PC-3 (cell line): ENCODE data around the gene PPP1R12A. TPM values are rescaled to one million over a fixed set of nuclear protein-coding genes. Genes with fewer than 3 reads are reported as not detected.

ENCODE experiments used
- ATAC-seq: fragments of 200-7000 bp; cut with Tn5 transposase; 2 replicates; pipeline ENCODE4 v1.9.1; 2020; ENCODE audit warnings: mild to moderate bottlenecking, moderate library complexity
- BruUV-seq: library from RNA; stranded (reverse); fragments of 400-500 nt; replicated peaks from 2 replicates; lab custom pipeline; 2021; lab: Mats Ljungman, UMichigan
- CTCF ChIA-PET: fragments of 300-600 bp; sonication (Branson Sonifier 250); formaldehyde crosslinking; loops from one replicate; lab custom pipeline; 2022; ENCODE audit warnings: antibody characterized with exemption; lab: Charles Lee
- POLR2A ChIA-PET: fragments of 300-600 bp; sonication (Branson Sonifier 250); formaldehyde crosslinking; loops from one replicate; lab custom pipeline; 2022; ENCODE audit warnings: antibody characterized with exemption; ENCODE audit not compliant: unreplicated experiment; lab: Charles Lee
- DNase-seq: peaks from one replicate; pipeline ENCODE4 v3.0.0-alpha.2; 2015
- H2AFZ ChIP-seq: fragments of 300-600 bp; sonication (generic); 2 replicates; pipeline ENCODE4 v1.6.0; 2016; ENCODE audit warnings: antibody characterized with exemption, low read length
- H3F3A ChIP-seq: fragments of 300-600 bp; sonication (generic); one replicate; pipeline ENCODE4 v1.6.0; 2017; ENCODE audit warnings: antibody characterized with exemption, low read length, control low read depth, mild to moderate bottlenecking; ENCODE audit not compliant: unreplicated experiment
- H3K27ac ChIP-seq: fragments of 300-600 bp; sonication (generic); 2 replicates; pipeline ENCODE4 v1.5.1; 2016; ENCODE audit warnings: mild to moderate bottlenecking, low read length
- H3K27me3 ChIP-seq: fragments of 300-600 bp; sonication (generic); 2 replicates; pipeline ENCODE4 v1.6.1; 2016; ENCODE audit warnings: low read length, mixed read lengths
- H3K36me3 ChIP-seq: fragments of 300-600 bp; sonication (generic); 2 replicates; pipeline ENCODE4 v1.6.1; 2016; ENCODE audit warnings: low read depth, mixed run types, low read length, mixed read lengths
- H3K4me1 ChIP-seq: fragments of 300-600 bp; sonication (generic); 2 replicates; pipeline ENCODE4 v1.5.1; 2016; ENCODE audit warnings: low read length; ENCODE audit not compliant: insufficient read depth
- H3K4me2 ChIP-seq: fragments of 300-600 bp; sonication (generic); 2 replicates; pipeline ENCODE4 v1.6.0; 2016; ENCODE audit warnings: low read length
- H3K4me3 ChIP-seq: fragments of 300-600 bp; sonication (generic); 2 replicates; pipeline ENCODE4 v1.5.1; 2016; ENCODE audit warnings: mild to moderate bottlenecking, low read length, mixed read lengths
- H3K79me2 ChIP-seq: fragments of 300-600 bp; sonication (generic); 2 replicates; pipeline ENCODE4 v1.6.1; 2017; ENCODE audit warnings: low read length, mixed read lengths
- H3K9ac ChIP-seq: fragments of 300-600 bp; sonication (generic); 2 replicates; pipeline ENCODE4 v1.6.0; 2016; ENCODE audit warnings: mild to moderate bottlenecking, low read length
- H3K9me2 ChIP-seq: fragments of 300-600 bp; sonication (generic); replicated peaks from 2 replicates; pipeline ENCODE4 v1.6.1; 2016; ENCODE audit warnings: mixed run types, low read length, mixed read lengths
- H3K9me3 ChIP-seq: fragments of 300-600 bp; sonication (generic); 2 replicates; pipeline ENCODE4 v1.6.1; 2016; ENCODE audit warnings: low read length, mixed read lengths
- H4K20me1 ChIP-seq: fragments of 300-600 bp; sonication (generic); 2 replicates; pipeline ENCODE4 v1.6.1; 2016; ENCODE audit warnings: low read length, mixed read lengths
- EZH2 ChIP-seq: fragments of 300-600 bp; sonication (generic); IDR thresholded peaks from one replicate; pipeline ENCODE4 v1.6.1; 2017; ENCODE audit warnings: antibody characterized with exemption, mild to moderate bottlenecking, low read length; ENCODE audit not compliant: unreplicated experiment
- EZH2phosphoT487 ChIP-seq: fragments of 300-600 bp; sonication (generic); IDR thresholded peaks from 2 replicates; pipeline ENCODE4 v1.6.1; 2018; ENCODE audit warnings: mild to moderate bottlenecking, antibody characterized with exemption, low read length, borderline replicate concordance
- intact Hi-C: fragments of 100-400 bp; cut with micrococcal nuclease; formaldehyde crosslinking; loops from 2 replicates; pipeline ENCODE4 v1.9.0; 2023
- total RNA-seq: library from RNA; depleted of rRNA; stranded (reverse); fragments of >200 nt; gene quantifications from 2 replicates; pipeline ENCODE4 v1.2.3, GENCODE V29; 2014
- TF ChIP-seq, protein P1 (sequence below): fragments of 300-600 bp; sonication (generic); conservative IDR thresholded peaks from 2 replicates; pipeline ENCODE4 v1.5.1; 2017; ENCODE audit warnings: antibody characterized with exemption, low read depth, mild to moderate bottlenecking, low read length

PPP1R12A gene
- total RNA-seq, 1 experiment from 2014 or later = 43.2 TPM

DNA sequence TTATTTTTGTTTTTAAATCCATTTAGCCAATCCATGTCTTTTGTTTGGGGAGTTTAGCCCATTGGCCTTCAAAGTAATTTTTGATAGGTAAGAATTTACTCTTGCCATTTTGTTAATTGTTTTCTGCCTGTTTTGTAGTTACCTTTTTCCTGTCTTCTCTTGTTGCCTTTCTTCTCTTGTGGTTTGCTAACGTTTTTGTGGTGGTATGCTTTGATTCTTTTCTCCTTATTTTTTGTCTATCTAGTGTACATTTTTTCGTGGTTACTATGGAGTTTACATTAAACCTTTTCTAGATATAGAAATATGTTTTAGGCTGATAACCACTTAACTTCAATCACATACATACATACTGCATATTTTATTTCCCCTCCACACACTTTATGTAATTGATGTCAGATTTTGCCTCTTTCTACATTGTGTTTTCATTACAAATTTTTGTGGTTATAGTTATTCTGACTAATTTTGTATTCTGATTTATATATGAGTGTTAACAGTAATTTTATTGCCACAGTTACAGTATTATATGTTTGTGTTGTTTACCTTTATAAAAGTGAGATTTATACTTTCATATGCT is 19.2 kb upstream of the PPP1R12A start:
- ChIA-PET CTCF (no interaction called here), POLR2A (no interaction called here)
- H3K4me1 ChIP-seq = no peaks in the 10 kb centered on the region
- H3K79me2 ChIP-seq = no peaks in the 10 kb centered on the region
- DNase-seq (no peak), ATAC-seq (no peak)
- TF ChIP-seq, protein P1, sequence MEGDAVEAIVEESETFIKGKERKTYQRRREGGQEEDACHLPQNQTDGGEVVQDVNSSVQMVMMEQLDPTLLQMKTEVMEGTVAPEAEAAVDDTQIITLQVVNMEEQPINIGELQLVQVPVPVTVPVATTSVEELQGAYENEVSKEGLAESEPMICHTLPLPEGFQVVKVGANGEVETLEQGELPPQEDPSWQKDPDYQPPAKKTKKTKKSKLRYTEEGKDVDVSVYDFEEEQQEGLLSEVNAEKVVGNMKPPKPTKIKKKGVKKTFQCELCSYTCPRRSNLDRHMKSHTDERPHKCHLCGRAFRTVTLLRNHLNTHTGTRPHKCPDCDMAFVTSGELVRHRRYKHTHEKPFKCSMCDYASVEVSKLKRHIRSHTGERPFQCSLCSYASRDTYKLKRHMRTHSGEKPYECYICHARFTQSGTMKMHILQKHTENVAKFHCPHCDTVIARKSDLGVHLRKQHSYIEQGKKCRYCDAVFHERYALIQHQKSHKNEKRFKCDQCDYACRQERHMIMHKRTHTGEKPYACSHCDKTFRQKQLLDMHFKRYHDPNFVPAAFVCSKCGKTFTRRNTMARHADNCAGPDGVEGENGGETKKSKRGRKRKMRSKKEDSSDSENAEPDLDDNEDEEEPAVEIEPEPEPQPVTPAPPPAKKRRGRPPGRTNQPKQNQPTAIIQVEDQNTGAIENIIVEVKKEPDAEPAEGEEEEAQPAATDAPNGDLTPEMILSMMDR = no peak
- TF ChIP-seq EZH2 (no peak), EZH2phosphoT487 (no peak)
- H3K4me3 ChIP-seq = no peak overlapping the region
- H3K9ac ChIP-seq = no peak overlapping the region
- no peak overlapping the region for H3K4me2 ChIP-seq
- H3F3A ChIP-seq = no peaks in the 10 kb centered on the region
- intact Hi-C loops = no loop called here
- no peaks in the 10 kb centered on the region for H3K9me3 ChIP-seq
- no peaks in the 10 kb centered on the region for H3K27me3 ChIP-seq
- no peak overlapping the region for H3K27ac ChIP-seq
- no peak overlapping the region for H2AFZ ChIP-seq
- BruUV-seq = no TSS peak
- H3K9me2 ChIP-seq = no peaks in the 10 kb centered on the region
- no peaks in the 10 kb centered on the region for H4K20me1 ChIP-seq
- H3K36me3 ChIP-seq = no peaks in the 10 kb centered on the region

DNA sequence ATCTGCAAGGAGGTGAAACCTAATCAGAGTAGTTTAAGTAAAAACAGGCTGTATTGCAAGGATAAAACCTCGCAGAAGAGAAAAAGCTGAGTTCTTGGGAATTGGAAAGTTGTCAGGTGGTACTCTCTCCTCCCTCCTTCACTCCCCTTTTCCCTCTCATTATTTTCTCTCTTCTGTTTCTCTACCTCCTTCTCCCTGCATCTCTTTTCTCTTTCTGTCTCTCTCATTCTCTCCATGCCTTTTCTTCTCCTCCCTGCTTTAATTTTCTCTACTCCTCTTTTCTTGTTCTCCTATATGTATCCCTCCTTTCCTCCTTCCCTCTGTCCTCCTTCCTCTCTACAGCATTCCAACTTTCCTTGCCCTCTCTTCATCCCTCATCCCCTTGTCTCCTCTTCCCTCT is 14.2 kb upstream of the PPP1R12A start:
- BruUV-seq = no TSS peak
- POLR2A ChIA-PET = no interaction called here
- H2AFZ ChIP-seq = no peak overlapping the region
- H3K4me3 ChIP-seq = no peak overlapping the region
- intact Hi-C loops = no loop called here
- no peaks in the 10 kb centered on the region for H3K79me2 ChIP-seq
- no peaks in the 10 kb centered on the region for H3K27me3 ChIP-seq
- no peaks in the 10 kb centered on the region for H3F3A ChIP-seq
- ATAC-seq = no peak
- no peak overlapping the region for H3K4me2 ChIP-seq
- no peaks in the 10 kb centered on the region for H4K20me1 ChIP-seq
- CTCF ChIA-PET = no interaction called here
- no peaks in the 10 kb centered on the region for H3K9me3 ChIP-seq
- H3K27ac ChIP-seq = no peak overlapping the region
- no peak for TF ChIP-seq EZH2
- no peak for TF ChIP-seq EZH2phosphoT487
- TF ChIP-seq, protein P1 = no peak
- H3K4me1 ChIP-seq = no peaks in the 10 kb centered on the region
- H3K36me3 ChIP-seq = no peaks in the 10 kb centered on the region
- no peak overlapping the region for H3K9ac ChIP-seq
- H3K9me2 ChIP-seq = no peaks in the 10 kb centered on the region
- DNase-seq = no peak

DNA sequence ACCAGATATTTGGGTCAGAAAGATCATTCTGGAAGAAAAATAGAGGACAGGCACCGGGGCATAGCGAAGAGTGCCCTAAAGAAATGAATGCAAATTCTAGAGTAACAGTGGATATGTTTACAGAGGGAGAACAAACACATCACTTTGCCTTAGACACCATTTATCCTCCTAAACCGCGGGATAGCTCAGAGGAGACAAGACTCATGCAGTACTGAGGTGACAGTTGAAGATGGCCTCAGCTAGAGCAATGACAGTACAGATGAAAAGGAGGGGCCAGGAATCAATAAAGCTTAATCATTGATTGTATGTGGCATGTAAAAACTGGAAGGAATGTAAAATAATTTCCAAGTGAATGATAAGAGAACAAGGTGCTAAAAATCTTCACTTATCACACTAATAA is 10.5 kb upstream of the PPP1R12A start:
- Histone ChIP-seq H3K79me2 (no peaks in the 10 kb centered on the region), H3K4me3 (no peak overlapping the region), H3F3A (no peaks in the 10 kb centered on the region), H3K9me2 (no peaks in the 10 kb centered on the region), H3K9ac (no peak overlapping the region), H3K27me3 (no peaks in the 10 kb centered on the region), H3K9me3 (no peaks in the 10 kb centered on the region), H2AFZ (no peak overlapping the region), H3K36me3 (no peaks in the 10 kb centered on the region), H3K27ac (no peak overlapping the region), H3K4me1 (no peaks in the 10 kb centered on the region), H4K20me1 (no peaks in the 10 kb centered on the region), H3K4me2 (no peak overlapping the region)
- no peak for ATAC-seq
- intact Hi-C loops = no loop called here
- DNase-seq = no peak
- TF ChIP-seq EZH2 (no peak), EZH2phosphoT487 (no peak)
- TF ChIP-seq, protein P1 = no peak
- CTCF ChIA-PET = no interaction called here
- BruUV-seq = no TSS peak
- POLR2A ChIA-PET = no interaction called here
